Gastroesophageal sphincter (tissue), 4 donors: ENCODE measurements around the gene CD68. TPM values are rescaled to one million over a fixed set of nuclear protein-coding genes. Genes with fewer than 3 reads are reported as not detected.

ENCODE experiments used
- ATAC-seq: fragments of 150-250 bp; one replicate; pipeline ENCODE4 v1.9.1; 2016; ENCODE audit warnings: mild to moderate bottlenecking, moderate library complexity
- H3K27ac ChIP-seq, 4 donors: fragments of 200-600 bp; sonication (generic) in 3 of 4; 1 replicate in 3 of 4; 2 replicates in 1 of 4; pipeline ENCODE4 v1.5.1; 2016 to 2019
- H3K27me3 ChIP-seq: fragments of 200-600 bp; sonication (generic); one replicate; pipeline ENCODE4 v1.5.1; 2019
- H3K36me3 ChIP-seq, 2 donors: fragments of 200-600 bp; sonication (generic); one replicate each; pipeline ENCODE4 v1.5.1; 2019; ENCODE audit warnings: control low read depth in 1 of 2
- H3K4me1 ChIP-seq, 3 donors: fragments of 200-600 bp; sonication (generic); 1 replicate in 2 of 3; 2 replicates in 1 of 3; pipeline ENCODE4 v1.5.1; 2016 to 2019; ENCODE audit warnings: control low read depth in 2 of 3
- H3K4me3 ChIP-seq, 2 donors: fragments of 200-600 bp; sonication (generic); one replicate each; pipeline ENCODE4 v1.5.1; 2019; ENCODE audit warnings: mild to moderate bottlenecking in 1 of 2, moderate library complexity in 1 of 2
- H3K9me3 ChIP-seq, 3 donors: fragments of 200-600 bp; sonication (generic); one replicate each; pipeline ENCODE4 v1.5.1; 2017 to 2019; ENCODE audit warnings: control low read depth in 2 of 3
- EP300 ChIP-seq: sonication (generic); formaldehyde crosslinking; IDR thresholded peaks from one replicate; pipeline ENCODE4 v1.6.1; 2017; ENCODE audit warnings: antibody characterized with exemption, mild to moderate bottlenecking
- POLR2A ChIP-seq, 2 donors: fragments of 450-650 bp; IDR thresholded peaks; one replicate each; pipeline ENCODE4 v1.6.1; 2017; ENCODE audit warnings: antibody characterized with exemption in 2 of 2, mild to moderate bottlenecking in 2 of 2, moderate library complexity in 1 of 2
- POLR2AphosphoS5 ChIP-seq: sonication (generic); formaldehyde crosslinking; IDR thresholded peaks from one replicate; pipeline ENCODE4 v1.6.1; 2017; ENCODE audit warnings: antibody characterized with exemption
- WGBS, 2 donors: methylation state at CpG; one replicate each; pipeline ENCODE4 v1.1.5; 2018; ENCODE audit warnings: low coverage in 1 of 2; 5-methylcytosine and 5-hydroxymethylcytosine counted together
- total RNA-seq, 4 donors: library from RNA; depleted of rRNA; stranded (reverse); fragments of >200 nt; gene quantifications; one replicate each; pipeline ENCODE4 v1.1.0, GENCODE V29; 2016
- TF ChIP-seq, protein P1 (sequence below), 4 experiments: fragments of 200-600 bp in 2 of 4; fragments of 450-650 bp in 2 of 4; sonication (generic) in 1 of 4; IDR thresholded peaks; one replicate each; pipeline ENCODE4 v1.5.1; 2017 to 2019; ENCODE audit warnings: antibody characterized with exemption in 4 of 4, mild to moderate bottlenecking in 2 of 4, moderate library complexity in 2 of 4

Gene CD68
- total RNA-seq, 4 donors from 2014 or later, result 7.9 to 83.1 (median 46.1) TPM

DNA sequence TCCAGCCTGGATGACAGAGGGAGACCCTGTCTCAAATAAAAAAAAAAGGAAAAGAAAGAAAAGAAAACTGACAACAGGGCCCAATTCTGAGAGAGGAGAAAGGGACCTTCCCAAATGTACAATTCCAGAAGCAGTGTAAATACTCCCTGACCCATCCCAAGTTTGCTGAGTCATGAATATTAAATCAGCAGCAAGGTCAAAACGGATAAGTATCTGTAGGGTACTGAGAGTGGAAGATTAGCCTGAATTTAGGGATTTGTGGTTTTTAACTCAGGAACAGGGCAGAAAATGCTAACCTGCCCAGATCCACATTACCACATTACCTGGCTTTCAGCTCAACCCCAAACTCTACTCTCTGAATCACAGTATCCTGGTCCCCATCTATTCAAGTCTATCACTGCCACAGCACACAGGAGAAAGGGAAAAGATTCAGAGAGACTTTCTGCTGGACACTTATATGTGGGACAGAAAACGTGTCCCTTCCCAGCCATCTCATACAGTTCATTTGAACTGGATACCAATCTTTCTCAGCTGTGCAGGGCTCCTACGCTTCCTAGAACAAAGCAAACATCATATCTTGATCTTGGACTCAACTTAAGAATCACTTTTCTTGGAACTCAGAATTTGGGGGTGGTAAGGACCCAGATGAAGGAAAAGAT lies 32.3 kb downstream of the CD68 start:
- Histone ChIP-seq H3K36me3 (peaks cover 0 to 9% of the 10 kb centered on the region in 2 donors), H3K4me3 (no peak overlapping the region), H3K27me3 (no peaks in the 10 kb centered on the region), H3K9me3 (no peaks in the 10 kb centered on the region), H3K4me1 (peaks cover 0 to 60% (median 17%) of the 10 kb centered on the region in 3 donors), H3K27ac (no peak overlapping the region)
- TF ChIP-seq, protein P1, sequence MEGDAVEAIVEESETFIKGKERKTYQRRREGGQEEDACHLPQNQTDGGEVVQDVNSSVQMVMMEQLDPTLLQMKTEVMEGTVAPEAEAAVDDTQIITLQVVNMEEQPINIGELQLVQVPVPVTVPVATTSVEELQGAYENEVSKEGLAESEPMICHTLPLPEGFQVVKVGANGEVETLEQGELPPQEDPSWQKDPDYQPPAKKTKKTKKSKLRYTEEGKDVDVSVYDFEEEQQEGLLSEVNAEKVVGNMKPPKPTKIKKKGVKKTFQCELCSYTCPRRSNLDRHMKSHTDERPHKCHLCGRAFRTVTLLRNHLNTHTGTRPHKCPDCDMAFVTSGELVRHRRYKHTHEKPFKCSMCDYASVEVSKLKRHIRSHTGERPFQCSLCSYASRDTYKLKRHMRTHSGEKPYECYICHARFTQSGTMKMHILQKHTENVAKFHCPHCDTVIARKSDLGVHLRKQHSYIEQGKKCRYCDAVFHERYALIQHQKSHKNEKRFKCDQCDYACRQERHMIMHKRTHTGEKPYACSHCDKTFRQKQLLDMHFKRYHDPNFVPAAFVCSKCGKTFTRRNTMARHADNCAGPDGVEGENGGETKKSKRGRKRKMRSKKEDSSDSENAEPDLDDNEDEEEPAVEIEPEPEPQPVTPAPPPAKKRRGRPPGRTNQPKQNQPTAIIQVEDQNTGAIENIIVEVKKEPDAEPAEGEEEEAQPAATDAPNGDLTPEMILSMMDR (IDR thresholded peaks at IDR 0.05), result no peak
- TF ChIP-seq POLR2AphosphoS5, result no peak
- no peak for TF ChIP-seq POLR2A (IDR thresholded peaks at IDR 0.05)
- no peak for TF ChIP-seq EP300
- WGBS, 2 donors, result 63 to 68% methylated on average over 2 to 3 of the region's 3 CpGs
- no peak for ATAC-seq

DNA sequence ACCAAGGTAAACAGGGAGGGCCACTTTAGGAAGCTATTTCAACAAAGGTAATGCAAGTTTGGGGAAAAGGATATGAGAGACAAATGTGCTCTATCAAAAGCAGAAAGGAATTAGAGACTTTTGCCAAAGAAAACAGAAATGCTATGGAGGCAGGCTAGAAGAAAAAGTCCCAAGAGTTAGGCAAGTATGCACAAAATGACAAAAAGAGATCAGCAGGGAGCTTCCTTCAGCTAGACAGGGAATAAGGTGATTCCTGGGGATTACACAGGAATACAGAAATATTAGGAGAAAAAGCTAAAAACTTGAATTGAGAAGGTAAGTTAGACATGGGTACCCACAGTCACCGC lies 32.8 kb downstream of the CD68 start:
- WGBS, 2 donors, result 86 to 100% methylated on average over 1 of the region's 1 CpG

DNA sequence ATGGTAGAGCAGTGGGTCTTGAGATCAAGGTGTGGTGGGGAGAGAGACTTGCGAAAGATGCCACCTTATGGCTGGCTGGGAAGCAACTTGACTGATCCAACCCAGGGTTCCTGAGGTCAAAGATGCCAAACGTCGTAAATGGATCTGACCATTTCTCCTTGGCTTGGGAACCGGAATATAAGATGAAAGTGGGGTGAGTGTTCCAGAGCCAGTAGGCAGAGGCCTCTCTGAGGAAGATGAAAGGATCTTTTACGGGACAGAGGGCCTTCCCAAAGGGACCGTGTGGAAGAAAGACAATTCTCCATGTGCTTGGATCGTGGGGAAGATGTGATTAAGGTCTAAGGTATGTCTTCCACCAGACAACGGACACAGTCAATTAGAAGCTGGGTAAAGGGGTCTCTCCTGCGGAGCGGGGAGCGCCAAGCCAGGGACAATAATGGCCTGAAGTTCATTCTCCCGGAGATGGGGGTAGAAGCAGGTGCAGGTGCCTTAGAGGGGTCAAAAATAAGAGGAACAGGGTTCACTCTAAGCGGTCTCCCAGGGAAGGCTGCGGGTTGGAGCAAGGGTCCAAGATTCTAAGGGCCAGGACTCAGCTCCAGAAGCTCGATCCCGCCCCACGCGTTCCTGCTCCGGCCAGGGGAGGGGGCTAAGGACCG lies 34.5 kb downstream of the CD68 start:
- Histone ChIP-seq H3K27ac (peak overlapping the region; percentile 71 to 98 (median 95)), H3K4me3 (peak overlapping the region; percentile 47 to 88), H3K27me3 (no peaks in the 10 kb centered on the region), H3K4me1 (peaks cover 0 to 55% (median 17%) of the 10 kb centered on the region in 3 donors), H3K9me3 (no peaks in the 10 kb centered on the region), H3K36me3 (peaks cover 0 to 3% of the 10 kb centered on the region in 2 donors)
- no peak for ATAC-seq
- no peak for TF ChIP-seq POLR2A (IDR thresholded peaks at IDR 0.05)
- TF ChIP-seq EP300, result no peak
- TF ChIP-seq, protein P1 (IDR thresholded peaks at IDR 0.05), result peak in 1 of 4 experiments; percentile 8
- TF ChIP-seq POLR2AphosphoS5, result no peak
- WGBS, 2 donors, result 3 to 10% methylated on average over 3 to 18 of the region's 20 CpGs

More for the DNA sequence above, 32.8 kb downstream of the CD68 start:
- no peaks in the 10 kb centered on the region for H3K27me3 ChIP-seq
- peaks cover 0 to 9% of the 10 kb centered on the region in 2 donors for H3K36me3 ChIP-seq
- H3K9me3 ChIP-seq, result no peaks in the 10 kb centered on the region
- ATAC-seq, result no peak
- TF ChIP-seq POLR2A (IDR thresholded peaks at IDR 0.05), result no peak
- TF ChIP-seq, protein P1 (IDR thresholded peaks at IDR 0.05), result no peak
- TF ChIP-seq POLR2AphosphoS5, result no peak
- TF ChIP-seq EP300, result no peak
- H3K4me1 ChIP-seq, result peaks cover 0 to 55% (median 17%) of the 10 kb centered on the region in 3 donors
- no peak overlapping the region for H3K4me3 ChIP-seq
- H3K27ac ChIP-seq, result no peak overlapping the region

DNA sequence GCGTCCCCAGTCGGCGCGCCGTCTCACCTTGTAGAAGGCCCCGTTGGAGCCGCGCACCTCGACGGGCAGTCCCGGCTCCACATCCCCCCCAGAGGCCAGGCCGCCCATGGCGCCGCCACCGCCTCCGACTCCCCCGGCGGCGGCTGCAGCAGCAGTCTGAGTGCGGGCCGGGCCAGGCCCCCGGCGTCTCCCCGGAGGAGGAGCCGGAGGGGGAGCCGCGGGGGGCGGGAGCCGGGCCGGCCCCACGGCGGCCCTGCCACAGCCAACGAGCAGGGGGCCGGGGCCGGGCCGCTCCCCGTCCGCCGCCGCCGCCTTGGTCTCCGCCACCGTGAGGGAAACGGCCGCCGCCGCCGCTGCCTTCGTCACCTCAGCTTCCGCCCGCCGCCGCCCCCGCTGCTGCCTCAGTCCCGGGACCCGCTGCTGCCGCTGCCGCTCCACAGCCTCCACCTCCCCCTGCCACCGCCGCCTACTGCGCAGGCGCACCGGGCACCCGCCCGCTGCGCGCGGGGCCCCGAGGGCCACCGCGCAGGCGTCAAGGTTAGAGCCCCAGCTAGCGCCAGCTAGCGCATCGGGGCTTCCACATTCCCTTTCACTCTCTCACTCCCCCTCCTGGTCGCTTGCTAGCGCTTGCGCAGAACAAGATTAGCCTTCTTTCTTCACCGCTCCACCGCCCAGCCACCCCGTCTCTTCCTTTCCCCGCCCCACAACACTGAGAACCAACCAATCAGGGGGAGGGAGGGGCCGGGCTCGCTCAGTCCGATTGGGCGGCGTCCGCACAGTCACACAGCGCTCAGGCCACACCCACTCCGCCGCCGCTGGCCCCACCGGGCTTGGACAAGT lies 35.2 kb downstream of the CD68 start, which contains the start of gene FXR2:
TSS of gene FXR2 (minus strand) at position 473 of the 840 bp plus-strand sequence. CDS start at position 108, 365 bp downstream.
- H3K9me3 ChIP-seq, result no peaks in the 10 kb centered on the region
- 0% methylated on average over 5 to 23 of the region's 93 CpGs for WGBS, 2 donors
- TF ChIP-seq POLR2AphosphoS5, result peak; percentile 67
- TF ChIP-seq, protein P1 (IDR thresholded peaks at IDR 0.05), result peak in 3 of 4 experiments; percentile 64 to 68 (median 67)
- peak; percentile 85 to 86 for TF ChIP-seq POLR2A (IDR thresholded peaks at IDR 0.05)
- TF ChIP-seq EP300, result no peak
- no peaks in the 10 kb centered on the region for H3K27me3 ChIP-seq
- peak within 1 kb of the TSS; percentile 86 to 98 (median 95) for H3K27ac ChIP-seq
- H3K4me3 ChIP-seq, result peak within 1 kb of the TSS; percentile 47 to 88
- peaks cover 0 to 48% (median 17%) of the 10 kb centered on the region in 3 donors for H3K4me1 ChIP-seq
- peak; percentile 97 for ATAC-seq
- H3K36me3 ChIP-seq, result peaks cover 0 to 3% of the 10 kb centered on the region in 2 donors
